Measurements from ENCODE around the gene SGCE.

Gene SGCE

GRCh38 chr7:94657771-94658693 is 2.1 kb upstream of the SGCE start:
- peak; percentile 91 to 96 for DNase-seq

DNA sequence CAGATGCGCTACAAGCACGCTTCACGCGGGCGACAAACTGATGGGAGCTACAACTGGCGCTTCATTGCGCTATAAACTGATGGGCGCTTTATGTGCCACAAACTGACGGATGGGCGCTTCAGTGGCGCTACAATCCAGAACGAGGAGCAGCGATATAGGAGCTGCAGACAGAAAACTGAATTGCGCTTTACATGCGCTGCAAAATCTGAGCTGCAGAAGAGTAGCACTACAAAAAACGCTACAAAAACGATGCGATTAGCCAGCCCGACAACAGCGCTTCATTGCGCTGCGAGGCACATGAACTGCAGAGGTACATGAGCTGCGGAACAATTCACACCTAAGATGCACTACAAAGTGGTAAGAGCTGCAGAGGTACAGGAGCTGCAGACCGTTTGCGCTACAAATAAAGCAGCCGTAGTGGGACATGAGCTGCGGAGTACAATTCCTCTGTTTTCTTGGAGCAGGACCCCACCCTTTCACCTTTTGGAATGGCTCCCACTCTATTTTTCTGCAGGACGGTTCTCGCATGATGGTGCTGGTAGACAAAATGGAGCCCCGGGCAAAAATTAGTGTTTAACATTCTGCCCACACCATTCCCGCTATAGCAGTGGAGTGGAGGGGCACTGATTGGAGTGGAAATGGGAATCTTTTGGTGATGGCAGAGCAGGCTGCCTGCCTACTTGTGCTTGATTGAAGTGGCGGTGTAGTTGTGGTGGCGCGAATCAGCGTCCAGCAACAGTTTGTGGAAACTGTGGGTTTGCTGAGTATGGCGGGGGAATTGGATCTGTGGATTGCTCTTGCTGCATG is 1.2 kb upstream of the SGCE start:
- DNase-seq = peak; percentile 10 to 72

- no peak for DNase-seq
These were observed 658 bp upstream of the SGCE start for GRCh38 chr7:94656658-94656924.

DNA sequence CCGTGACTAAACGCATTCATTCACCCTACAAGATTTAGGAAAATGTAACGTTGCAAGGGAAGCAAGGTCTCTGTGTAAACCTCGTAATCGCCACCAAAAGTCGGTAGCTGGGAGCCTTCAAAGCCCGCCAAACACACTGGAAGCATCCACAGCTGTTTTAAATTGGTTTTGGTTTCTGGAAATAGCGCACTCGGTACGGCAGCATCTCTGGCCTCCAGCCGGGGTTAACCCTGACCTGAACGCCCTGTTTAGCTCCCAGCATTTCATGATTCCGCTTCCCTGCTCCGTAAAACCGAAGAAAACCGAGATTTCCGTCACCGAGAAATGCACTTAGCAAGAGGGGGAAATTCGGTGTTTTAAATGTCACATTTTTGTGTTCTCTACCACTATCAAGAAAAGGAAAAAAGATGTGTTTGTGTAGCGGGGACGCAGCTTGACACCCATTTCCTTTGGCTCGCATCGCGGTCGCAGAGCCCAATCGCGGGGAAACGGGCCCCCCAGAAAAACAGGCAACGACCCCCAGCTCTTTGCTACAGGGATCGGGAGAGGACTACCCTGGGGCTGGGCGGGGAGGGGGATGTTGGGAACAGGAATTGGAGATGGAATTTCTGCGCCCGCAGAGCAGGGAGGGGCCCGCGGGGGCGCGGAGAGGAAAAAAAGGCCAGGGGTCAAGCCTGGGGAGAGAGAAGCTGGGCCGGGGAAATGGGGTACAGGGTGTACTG is 646 bp downstream of the SGCE start:
- DNase-seq = peak in 1 of 2 experiments; percentile 76

- DNase-seq = no peak
These were observed 1.2 kb downstream of the SGCE start for GRCh38 chr7:94654783-94655125.

GRCh38 chr7:94650147-94651051 is 5.5 kb downstream of the SGCE start:
- DNase-seq = no peak

DNA sequence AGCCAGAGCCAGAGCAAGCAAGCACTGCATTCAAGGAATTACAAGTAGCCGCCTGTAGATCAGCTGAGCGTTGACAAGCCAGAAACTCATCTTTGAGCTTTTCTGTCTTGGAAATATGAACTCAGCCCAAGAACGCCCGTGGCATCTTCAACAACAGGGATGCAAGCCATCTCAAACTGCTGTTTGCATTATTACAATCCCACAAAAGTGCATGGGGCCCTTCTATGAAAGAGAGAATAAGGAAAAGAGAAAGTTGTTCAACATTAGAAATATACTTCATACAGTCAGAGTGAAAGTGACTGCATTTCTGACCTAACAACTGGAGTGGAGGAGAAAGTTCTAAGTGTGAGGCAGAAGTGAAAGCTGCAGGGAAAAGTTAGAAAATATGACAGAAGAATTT is 6.5 kb downstream of the SGCE start:
- DNase-seq = no peak

GRCh38 chr7:94648731-94649130 is 7.2 kb downstream of the SGCE start:
- DNase-seq = no peak

DNA sequence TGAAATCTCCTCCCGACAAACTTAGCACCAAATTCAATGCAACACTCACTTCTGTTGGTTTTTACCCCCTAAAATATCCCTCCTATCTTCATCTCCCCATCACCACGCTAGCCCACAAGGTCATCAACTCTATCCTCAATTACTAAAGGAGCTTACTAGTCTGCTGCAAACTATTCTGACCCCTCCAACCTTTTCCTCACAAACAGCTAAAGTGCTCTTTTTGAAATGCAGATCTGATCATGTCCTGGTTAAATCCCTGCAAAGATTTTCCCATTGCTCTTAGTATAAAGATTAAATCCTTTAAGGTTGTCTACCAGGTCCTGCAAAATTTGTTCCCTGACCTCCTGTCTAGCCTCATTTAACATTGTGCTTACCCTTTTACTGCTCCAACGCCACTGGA is 8.6 kb downstream of the SGCE start:
- no peak for DNase-seq

DNA sequence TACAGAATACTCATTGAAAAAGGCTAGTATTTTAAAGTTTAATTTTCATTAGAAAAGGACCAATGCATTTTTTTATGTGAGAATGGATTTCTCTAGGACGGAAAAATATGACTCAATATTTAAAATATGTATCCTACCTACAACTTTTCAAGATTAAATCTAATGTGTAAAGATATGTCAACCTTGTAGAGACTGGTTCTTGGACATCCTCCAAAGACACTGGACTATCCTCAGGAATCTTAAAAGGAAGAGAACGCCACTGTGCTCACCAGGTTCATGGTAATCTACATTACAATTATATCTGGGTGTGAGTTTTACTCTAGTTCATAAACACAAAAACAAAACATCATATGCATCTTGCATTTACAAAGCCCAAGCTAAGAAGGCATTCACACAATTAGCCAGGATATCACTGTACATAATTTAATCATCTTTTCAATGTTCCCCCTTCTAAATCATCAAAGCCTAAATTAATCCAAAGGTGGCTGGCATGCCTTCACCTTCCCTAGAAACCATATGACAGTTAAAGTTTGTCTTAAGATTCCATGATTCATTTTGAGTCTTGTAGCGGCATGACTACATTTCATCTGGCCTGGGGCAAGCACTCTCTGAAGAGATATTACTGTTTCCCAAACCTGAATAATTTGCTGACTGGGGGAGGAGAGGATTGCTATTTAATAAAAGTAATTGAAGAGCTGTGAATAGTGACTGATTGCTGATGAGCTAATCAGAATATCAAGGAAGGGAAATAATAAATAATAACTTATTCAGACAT is 12.0 kb downstream of the SGCE start:
- no peak for DNase-seq

- DNase-seq = no peak
These were observed 12.9 kb downstream of the SGCE start for GRCh38 chr7:94642838-94643653.

DNA sequence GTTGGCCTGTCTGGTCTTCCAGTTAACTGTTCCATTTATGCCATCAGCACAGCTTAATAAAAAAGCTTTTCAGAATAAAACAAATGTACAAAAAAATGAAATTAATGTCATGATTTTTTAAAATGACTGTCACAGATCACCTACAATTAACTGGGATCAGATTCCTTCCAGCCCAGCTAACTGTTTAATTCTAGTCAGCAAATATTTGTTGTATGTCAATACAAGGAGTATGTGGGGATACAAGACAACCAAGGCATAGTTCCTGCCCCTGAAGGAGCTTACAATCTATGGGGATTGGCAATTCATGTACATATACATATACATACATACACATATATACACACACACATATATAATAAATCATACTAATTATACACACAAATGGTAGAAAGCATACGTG is 16.5 kb downstream of the SGCE start:
- no peak for DNase-seq

- no peak for DNase-seq
These were observed 20.2 kb downstream of the SGCE start for GRCh38 chr7:94635687-94636086.

DNA sequence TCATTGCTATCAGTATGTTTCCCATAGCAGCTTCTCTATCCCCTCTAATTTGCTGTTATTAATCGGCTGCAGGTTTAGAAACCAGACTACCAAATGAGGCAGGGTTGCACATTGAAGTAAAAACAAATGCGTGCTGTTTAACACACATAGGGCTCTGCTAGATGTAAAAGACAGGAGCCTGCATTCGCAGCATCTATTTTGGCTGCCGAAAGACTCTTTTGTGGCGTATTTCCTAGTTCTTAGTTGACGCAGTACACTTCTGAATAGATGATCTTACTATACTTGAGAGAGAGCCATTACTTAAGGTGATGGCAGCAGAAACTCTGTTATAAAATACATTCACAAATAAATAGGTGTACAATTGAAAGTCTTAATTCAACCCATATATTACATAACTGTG is 21.4 kb downstream of the SGCE start:
- DNase-seq = no peak

- DNase-seq = no peak
These were observed 22.2 kb downstream of the SGCE start for GRCh38 chr7:94633687-94634086.

- no peak for DNase-seq
These were observed 23.0 kb downstream of the SGCE start for GRCh38 chr7:94633014-94633341.

DNA sequence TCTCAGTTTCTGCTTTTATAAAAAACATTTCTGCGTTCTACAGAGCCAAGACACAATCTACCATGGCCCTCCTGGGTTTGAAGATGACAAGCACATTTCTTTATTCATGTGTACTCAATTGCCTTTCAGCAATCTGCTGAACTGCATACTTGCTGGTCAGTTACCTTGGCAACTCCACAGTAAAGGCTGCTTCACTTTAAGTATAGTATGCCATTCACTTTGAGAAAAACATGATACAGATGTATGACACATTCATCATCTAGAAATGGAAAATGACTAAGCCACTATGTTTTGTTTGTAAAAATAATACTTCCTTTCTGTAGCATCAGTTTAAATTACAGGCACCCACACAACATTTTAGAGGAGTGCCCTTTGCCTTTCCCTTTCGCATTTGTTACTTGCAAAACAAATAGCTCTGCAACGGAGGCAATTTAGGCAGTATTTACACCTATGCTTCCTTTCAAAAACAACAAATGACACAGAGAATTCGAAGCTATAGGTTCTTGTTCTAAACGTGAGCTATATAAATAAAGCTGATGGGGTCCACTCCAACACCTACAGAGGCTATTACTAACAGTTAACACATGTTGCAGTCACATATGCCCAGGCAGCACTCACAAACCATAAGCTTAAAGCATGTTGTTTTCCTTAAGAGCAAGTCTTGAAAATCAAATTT is 23.5 kb downstream of the SGCE start:
- peak; percentile 3 to 7 for DNase-seq

GRCh38 chr7:94630855-94631254 is 25.1 kb downstream of the SGCE start:
- no peak for DNase-seq

DNA sequence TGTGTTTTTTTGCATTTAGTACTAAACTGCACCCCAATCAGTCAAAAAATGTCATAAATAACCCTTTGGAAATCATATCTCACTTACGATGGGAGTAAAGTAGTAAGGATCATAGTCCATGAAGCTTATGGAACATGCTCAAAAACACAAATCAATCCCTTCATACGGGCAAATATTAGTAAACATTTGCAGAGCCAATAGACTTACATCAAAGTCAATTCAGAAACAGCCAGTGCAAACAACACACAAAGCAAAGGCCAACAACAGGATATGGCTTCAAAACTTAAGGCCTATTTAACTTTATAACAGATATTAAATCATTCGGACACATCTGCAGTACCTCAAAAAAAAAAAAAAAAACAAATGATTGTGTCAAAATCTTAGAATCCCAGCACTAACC is 32.1 kb downstream of the SGCE start:
- no peak for DNase-seq

DNA sequence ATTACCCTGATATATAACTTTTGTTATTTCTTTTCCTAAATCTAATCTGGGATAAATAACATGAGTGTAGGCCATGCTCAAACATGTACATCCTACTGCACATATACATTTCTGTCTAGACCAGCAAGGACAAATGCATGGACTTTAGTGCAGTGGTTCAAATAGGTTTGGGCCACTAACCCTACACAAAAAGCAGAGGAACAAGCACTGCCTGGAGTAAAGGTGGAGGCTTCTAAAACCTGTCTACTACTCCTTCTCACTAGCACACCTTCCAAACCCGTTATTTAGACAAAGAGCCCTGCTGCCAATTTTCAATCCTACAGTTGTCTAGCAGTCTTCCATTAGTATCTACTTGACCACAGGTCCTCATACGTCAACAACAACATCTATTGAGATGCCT is 34.8 kb downstream of the SGCE start:
- no peak for DNase-seq

- DNase-seq = no peak
These were observed 35.2 kb downstream of the SGCE start for GRCh38 chr7:94620703-94621118.

All from NCI-H187 (cell line).